ENCODE data around the gene PDLIM1. TPM values are rescaled to one million over a fixed set of nuclear protein-coding genes. Genes with fewer than 3 reads are reported as not detected.

Gene PDLIM1
- total and polyA plus RNA-seq, 2 of the 8 experiments (the other 6 are each of a cell fraction or from before 2014, with no cell fraction given) = 169 to 245 TPM

GRCh38 chr10:95229724-95230627 is 60.8 kb downstream of the PDLIM1 start (continued):
- no peak for TF ChIP-seq ZNF274 (IDR thresholded peaks at IDR 0.05; ENCODE audit: borderline replicate concordance, extremely low read depth, low read length)
- TF ChIP-seq ASH2L (IDR thresholded peaks at IDR 0.05; ENCODE audit: low read length) = no peak
- TF ChIP-seq TBP (IDR thresholded peaks at IDR 0.05; ENCODE audit: low read depth, low read length) = no peak
- TF ChIP-seq RXRA (IDR thresholded peaks at IDR 0.05; ENCODE audit: insufficient read depth, low read depth, low read length) = no peak
- TF ChIP-seq TEAD4 (IDR thresholded peaks at IDR 0.05; ENCODE audit: low read depth, low read length) = peak; percentile 80

All from H1 (cell line).